SU-DHL-6 (cell line): ENCODE results near the gene ZNF618.

Source experiments
- EZH2phosphoT487 ChIP-seq: fragments of 200-600 bp; sonication (generic), shearing (Covaris generic); conservative IDR thresholded peaks from 2 replicates; pipeline ENCODE4 v1.6.1; 2018; ENCODE audit warnings: mild to moderate bottlenecking, antibody characterized with exemption, low read length, moderate library complexity, mixed read lengths
- TF ChIP-seq, protein P1 (sequence below): fragments of 200-600 bp; sonication (generic); IDR thresholded peaks from one replicate; pipeline ENCODE4 v1.5.1; 2017; ENCODE audit warnings: antibody characterized with exemption, mild to moderate bottlenecking, low read length, moderate library complexity; ENCODE audit not compliant: insufficient read depth, poor library complexity, severe bottlenecking

DNA sequence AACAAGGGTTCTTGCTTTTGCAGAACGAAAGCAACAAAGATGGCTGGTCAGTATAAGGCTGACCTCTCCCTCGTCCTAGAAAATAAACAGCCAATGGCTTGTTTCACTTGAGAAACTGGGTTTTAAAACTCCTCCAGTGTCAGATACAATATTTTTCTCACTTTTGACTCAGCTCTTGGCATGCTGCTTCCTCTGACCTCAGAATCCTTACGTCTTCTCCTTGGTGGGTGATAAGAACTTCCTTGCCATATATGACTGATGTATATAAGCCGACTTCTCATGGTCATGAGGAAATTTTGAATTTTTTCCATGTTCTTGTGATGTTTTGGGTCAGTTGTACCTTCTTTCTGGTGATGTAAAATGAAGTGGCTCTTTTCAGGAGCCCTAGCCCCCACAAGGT is 3.8 kb downstream of the ZNF618 start:
- TF ChIP-seq, protein P1, sequence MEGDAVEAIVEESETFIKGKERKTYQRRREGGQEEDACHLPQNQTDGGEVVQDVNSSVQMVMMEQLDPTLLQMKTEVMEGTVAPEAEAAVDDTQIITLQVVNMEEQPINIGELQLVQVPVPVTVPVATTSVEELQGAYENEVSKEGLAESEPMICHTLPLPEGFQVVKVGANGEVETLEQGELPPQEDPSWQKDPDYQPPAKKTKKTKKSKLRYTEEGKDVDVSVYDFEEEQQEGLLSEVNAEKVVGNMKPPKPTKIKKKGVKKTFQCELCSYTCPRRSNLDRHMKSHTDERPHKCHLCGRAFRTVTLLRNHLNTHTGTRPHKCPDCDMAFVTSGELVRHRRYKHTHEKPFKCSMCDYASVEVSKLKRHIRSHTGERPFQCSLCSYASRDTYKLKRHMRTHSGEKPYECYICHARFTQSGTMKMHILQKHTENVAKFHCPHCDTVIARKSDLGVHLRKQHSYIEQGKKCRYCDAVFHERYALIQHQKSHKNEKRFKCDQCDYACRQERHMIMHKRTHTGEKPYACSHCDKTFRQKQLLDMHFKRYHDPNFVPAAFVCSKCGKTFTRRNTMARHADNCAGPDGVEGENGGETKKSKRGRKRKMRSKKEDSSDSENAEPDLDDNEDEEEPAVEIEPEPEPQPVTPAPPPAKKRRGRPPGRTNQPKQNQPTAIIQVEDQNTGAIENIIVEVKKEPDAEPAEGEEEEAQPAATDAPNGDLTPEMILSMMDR: no peak
- no peak for TF ChIP-seq EZH2phosphoT487
